ENCODE data around the gene SARS1.

SARS1 gene, protein sequence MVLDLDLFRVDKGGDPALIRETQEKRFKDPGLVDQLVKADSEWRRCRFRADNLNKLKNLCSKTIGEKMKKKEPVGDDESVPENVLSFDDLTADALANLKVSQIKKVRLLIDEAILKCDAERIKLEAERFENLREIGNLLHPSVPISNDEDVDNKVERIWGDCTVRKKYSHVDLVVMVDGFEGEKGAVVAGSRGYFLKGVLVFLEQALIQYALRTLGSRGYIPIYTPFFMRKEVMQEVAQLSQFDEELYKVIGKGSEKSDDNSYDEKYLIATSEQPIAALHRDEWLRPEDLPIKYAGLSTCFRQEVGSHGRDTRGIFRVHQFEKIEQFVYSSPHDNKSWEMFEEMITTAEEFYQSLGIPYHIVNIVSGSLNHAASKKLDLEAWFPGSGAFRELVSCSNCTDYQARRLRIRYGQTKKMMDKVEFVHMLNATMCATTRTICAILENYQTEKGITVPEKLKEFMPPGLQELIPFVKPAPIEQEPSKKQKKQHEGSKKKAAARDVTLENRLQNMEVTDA

DNA sequence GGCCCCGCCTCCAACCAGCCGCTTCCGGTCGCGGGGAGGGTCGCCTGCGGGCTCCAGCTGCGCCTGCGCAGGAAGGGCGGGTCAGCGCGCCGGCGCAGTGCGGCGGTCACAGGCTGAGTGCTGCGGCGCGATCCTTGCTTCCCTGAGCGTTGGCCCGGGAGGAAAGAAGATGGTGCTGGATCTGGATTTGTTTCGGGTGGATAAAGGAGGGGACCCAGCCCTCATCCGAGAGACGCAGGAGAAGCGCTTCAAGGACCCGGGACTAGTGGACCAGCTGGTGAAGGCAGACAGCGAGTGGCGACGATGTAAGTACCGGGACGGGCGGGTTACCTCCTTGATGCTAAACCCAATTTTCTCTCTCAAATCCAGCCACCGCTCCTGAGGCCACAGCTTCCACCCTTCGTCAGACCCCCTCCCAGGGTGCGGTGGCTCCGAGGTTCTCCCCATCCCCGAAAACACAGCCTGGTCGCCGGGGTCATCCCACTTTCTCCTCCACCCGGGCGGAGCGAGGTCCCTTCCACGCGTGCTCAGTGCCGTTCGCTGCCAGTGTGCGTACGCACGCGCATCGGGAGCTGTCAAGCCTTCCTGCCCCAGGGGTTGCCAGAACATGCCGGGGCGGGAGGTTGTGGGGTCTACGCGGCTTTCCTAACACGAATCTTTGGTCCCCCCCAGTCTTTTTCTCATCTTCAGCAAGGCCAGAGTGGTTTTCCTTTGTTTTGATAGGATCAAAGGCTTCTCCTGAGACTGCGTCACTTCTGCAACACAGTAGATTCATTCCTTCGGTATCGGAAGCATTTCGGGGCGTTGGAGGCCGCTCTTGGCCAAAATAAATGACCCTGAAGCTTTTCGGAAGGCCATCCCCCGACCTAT, at the start of gene SARS1:
Gene SARS1 (plus strand): TSS at position 95 of the 870 bp plus-strand sequence. CDS start 75 bp downstream, at position 170.
- no peaks in the 10 kb centered on the region for H3K27me3 ChIP-seq (ENCODE audit: control insufficient read depth, insufficient read depth, low read length)
- peaks cover 22% of the 10 kb centered on the region for H3K79me2 ChIP-seq
- peak within 1 kb of the TSS; percentile 61 for H3K9ac ChIP-seq
- H3K4me3 ChIP-seq (ENCODE audit: low read depth, low read length) = peak within 1 kb of the TSS; percentile 99
- TF ChIP-seq, protein P1, sequence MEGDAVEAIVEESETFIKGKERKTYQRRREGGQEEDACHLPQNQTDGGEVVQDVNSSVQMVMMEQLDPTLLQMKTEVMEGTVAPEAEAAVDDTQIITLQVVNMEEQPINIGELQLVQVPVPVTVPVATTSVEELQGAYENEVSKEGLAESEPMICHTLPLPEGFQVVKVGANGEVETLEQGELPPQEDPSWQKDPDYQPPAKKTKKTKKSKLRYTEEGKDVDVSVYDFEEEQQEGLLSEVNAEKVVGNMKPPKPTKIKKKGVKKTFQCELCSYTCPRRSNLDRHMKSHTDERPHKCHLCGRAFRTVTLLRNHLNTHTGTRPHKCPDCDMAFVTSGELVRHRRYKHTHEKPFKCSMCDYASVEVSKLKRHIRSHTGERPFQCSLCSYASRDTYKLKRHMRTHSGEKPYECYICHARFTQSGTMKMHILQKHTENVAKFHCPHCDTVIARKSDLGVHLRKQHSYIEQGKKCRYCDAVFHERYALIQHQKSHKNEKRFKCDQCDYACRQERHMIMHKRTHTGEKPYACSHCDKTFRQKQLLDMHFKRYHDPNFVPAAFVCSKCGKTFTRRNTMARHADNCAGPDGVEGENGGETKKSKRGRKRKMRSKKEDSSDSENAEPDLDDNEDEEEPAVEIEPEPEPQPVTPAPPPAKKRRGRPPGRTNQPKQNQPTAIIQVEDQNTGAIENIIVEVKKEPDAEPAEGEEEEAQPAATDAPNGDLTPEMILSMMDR (IDR thresholded peaks at IDR 0.05) = no peak
- H3K9me3 ChIP-seq (ENCODE audit: control insufficient read depth, low read length) = no peaks in the 10 kb centered on the region
- H2AFZ ChIP-seq = peak within 1 kb of the TSS; percentile 74
- H3K36me3 ChIP-seq (ENCODE audit: control insufficient read depth, insufficient read depth, low read length) = no peaks in the 10 kb centered on the region
- H3K4me2 ChIP-seq (ENCODE audit: low read length) = peak within 1 kb of the TSS; percentile 58
- no peaks in the 10 kb centered on the region for H3K4me1 ChIP-seq
- peak within 1 kb of the TSS; percentile 89 for H3K27ac ChIP-seq

DNA sequence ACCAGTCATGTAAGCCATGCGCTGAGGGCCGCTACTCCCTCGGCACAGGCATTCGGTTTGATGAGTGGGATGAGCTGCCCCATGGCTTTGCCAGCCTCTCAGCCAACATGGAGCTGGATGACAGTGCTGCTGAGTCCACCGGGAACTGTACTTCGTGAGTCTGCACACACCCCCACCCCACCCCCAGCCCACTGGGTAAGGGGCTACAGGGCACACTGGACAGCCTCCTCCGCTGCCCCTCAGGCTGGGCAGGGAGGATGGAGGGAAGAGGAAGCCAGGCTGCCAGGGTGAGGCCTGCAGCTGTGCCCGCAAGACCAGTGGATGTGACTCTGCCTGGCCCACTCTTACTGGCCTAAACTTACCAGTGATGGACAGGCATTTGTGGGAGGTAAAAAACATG, 49.2 kb upstream of the SARS1 start:
- Histone ChIP-seq H2AFZ (no peak overlapping the region), H3K27ac (no peak overlapping the region), H3K4me2 (ENCODE audit: low read length) (no peak overlapping the region), H3K9me3 (ENCODE audit: control insufficient read depth, low read length) (no peaks in the 10 kb centered on the region), H3K27me3 (ENCODE audit: control insufficient read depth, insufficient read depth, low read length) (no peaks in the 10 kb centered on the region), H3K9ac (no peak overlapping the region), H3K4me3 (ENCODE audit: low read depth, low read length) (no peak overlapping the region), H3K79me2 (no peaks in the 10 kb centered on the region), H3K36me3 (ENCODE audit: control insufficient read depth, insufficient read depth, low read length) (no peaks in the 10 kb centered on the region), H3K4me1 (no peaks in the 10 kb centered on the region)
- TF ChIP-seq, protein P1 (IDR thresholded peaks at IDR 0.05) = no peak

DNA sequence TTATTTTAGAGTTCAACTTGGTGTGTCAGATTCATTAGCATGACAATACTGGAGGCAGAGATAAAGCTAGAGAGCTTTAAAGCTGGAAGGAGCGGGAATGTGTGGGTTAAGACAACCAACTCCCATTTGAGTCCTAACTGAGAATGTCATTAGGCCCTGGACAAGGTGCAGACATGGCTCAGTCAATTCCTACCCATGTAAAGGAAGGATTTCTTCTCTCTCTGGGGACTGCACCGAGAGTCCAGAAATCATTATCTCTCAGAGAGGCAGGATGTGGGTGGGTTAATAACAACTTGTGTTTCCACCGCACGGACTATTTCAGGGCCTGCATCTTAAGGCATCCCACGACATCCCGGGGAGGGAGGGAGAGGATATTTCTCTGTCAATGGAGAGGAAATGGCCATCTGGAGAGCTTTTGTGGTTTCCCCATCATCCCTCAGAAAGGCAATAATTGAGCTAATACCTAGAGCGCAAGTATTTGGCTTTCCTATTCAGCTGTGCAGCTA, 46.7 kb upstream of the SARS1 start:
- Histone ChIP-seq H3K4me3 (ENCODE audit: low read depth, low read length) (no peak overlapping the region), H2AFZ (no peak overlapping the region), H3K9me3 (ENCODE audit: control insufficient read depth, low read length) (no peaks in the 10 kb centered on the region), H3K27ac (no peak overlapping the region), H3K27me3 (ENCODE audit: control insufficient read depth, insufficient read depth, low read length) (no peaks in the 10 kb centered on the region), H3K79me2 (no peaks in the 10 kb centered on the region), H3K4me2 (ENCODE audit: low read length) (no peak overlapping the region), H3K9ac (no peak overlapping the region), H3K4me1 (no peaks in the 10 kb centered on the region), H3K36me3 (ENCODE audit: control insufficient read depth, insufficient read depth, low read length) (no peaks in the 10 kb centered on the region)
- TF ChIP-seq, protein P1 (IDR thresholded peaks at IDR 0.05) = no peak

DNA sequence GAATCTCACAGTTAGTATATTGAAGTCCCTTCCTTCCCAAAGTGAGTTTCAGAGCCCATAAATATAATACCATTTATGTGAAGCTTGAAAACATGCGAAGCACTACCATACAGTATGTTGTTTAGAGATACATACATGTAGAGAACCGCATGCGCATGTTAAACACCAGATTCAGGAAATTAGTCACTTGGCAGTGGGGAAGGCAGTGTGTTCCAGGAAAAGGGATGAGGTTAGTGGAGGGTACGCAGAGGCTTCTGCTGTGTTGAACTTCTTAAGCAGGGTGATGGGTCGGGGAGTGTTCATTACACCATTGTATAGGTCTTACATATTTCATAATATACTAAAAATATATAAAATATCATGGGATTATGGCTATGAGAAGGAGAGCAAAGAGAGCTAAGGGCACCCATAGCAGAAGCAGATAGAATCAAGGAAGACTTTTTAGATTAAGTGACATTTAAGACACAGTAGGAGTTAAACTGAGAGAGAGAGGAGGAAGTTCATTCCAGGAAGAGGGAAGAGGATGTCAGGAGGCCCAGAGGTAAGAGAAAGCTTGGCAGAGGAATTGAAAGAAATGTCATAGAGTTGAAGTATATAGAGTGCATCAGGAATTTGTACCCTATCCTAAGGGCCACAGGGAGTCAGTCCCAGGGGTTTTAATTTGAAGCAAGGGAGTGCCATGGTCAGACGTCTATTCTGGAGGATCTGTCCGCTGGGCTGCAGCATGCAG, 43.5 kb upstream of the SARS1 start:
- no peak overlapping the region for H3K27ac ChIP-seq
- no peaks in the 10 kb centered on the region for H3K36me3 ChIP-seq (ENCODE audit: control insufficient read depth, insufficient read depth, low read length)
- TF ChIP-seq, protein P1 (IDR thresholded peaks at IDR 0.05) = no peak
- H3K4me3 ChIP-seq (ENCODE audit: low read depth, low read length) = no peak overlapping the region
- H3K9me3 ChIP-seq (ENCODE audit: control insufficient read depth, low read length) = no peaks in the 10 kb centered on the region
- no peak overlapping the region for H3K4me2 ChIP-seq (ENCODE audit: low read length)
- no peak overlapping the region for H2AFZ ChIP-seq
- no peaks in the 10 kb centered on the region for H3K4me1 ChIP-seq
- no peaks in the 10 kb centered on the region for H3K27me3 ChIP-seq (ENCODE audit: control insufficient read depth, insufficient read depth, low read length)
- H3K79me2 ChIP-seq = no peaks in the 10 kb centered on the region
- no peak overlapping the region for H3K9ac ChIP-seq
